K562 (cell line): ENCODE measurements around the gene AGRN. TPM values are rescaled to one million over a fixed set of nuclear protein-coding genes. Genes with fewer than 3 reads are reported as not detected.

Experiments used
- BHLHE40 ChIP-seq: IDR thresholded peaks from 2 replicates; pipeline ENCODE4 v1.6.1; 2011; ENCODE audit warnings: low read length, improper control_type of control experiment
- BRCA1 ChIP-seq, 2 experiments: fragments of 450-650 bp in 1 of 2; sonication (generic) in 1 of 2; formaldehyde crosslinking in 1 of 2; IDR thresholded peaks; 2 replicates each; pipeline versions ENCODE4 v1.5.0 to v1.6.1; 2017 to 2020; ENCODE audit warnings: mild to moderate bottlenecking in 1 of 2, missing genetic modification reagents in 1 of 2
- CHD2 ChIP-seq: IDR thresholded peaks from 2 replicates; pipeline ENCODE4 v1.6.1; 2011; ENCODE audit warnings: low read depth, low read length
- HDAC6 ChIP-seq: IDR thresholded peaks from 2 replicates; pipeline ENCODE4 v1.6.1; 2012; ENCODE audit warnings: low read depth, mild to moderate bottlenecking, control low read depth, inconsistent platforms, low read length, moderate library complexity
- HNRNPL ChIP-seq: fragments of 200-400 bp; formaldehyde crosslinking; IDR thresholded peaks from 2 replicates; pipeline ENCODE4 v1.6.1; 2017; ENCODE audit warnings: low read depth, mild to moderate bottlenecking, low read length
- KDM2B ChIP-seq: fragments of 250-450 bp; sonication (Bioruptor Pico); IDR thresholded peaks from 2 replicates; pipeline ENCODE4 v1.8.0; 2021; ENCODE audit warnings: mild to moderate bottlenecking, moderate library complexity
- MCM5 ChIP-seq: fragments of 450-650 bp; IDR thresholded peaks from 2 replicates; pipeline ENCODE4 v1.6.1; 2016; ENCODE audit warnings: low read depth
- MEF2D ChIP-seq: conservative IDR thresholded peaks from 2 replicates; pipeline ENCODE4 v1.6.1; 2016; ENCODE audit warnings: low read depth, missing genetic modification characterization, missing compliant biosample characterization
- MEIS2 ChIP-seq: fragments of 450-650 bp; IDR thresholded peaks from 2 replicates; pipeline ENCODE4 v1.6.1; 2014; ENCODE audit warnings: mild to moderate bottlenecking; ENCODE audit not compliant: partially characterized antibody
- RBM22 ChIP-seq: fragments of 200-400 bp; formaldehyde crosslinking; IDR thresholded peaks from 2 replicates; pipeline ENCODE4 v1.6.1; 2018; ENCODE audit warnings: low read length, low read depth; ENCODE audit not compliant: poor library complexity, severe bottlenecking
- RREB1 ChIP-seq: fragments of 250-450 bp; sonication (Bioruptor Pico); IDR thresholded peaks from 2 replicates; pipeline ENCODE4 v1.4.0; 2020
- SAFB ChIP-seq: fragments of 200-400 bp; formaldehyde crosslinking; IDR thresholded peaks from 2 replicates; pipeline ENCODE4 v1.6.1; 2017; ENCODE audit warnings: low read depth, low read length, borderline replicate concordance
- SMAD4 ChIP-seq: fragments of 250-450 bp; sonication (Bioruptor Pico); conservative IDR thresholded peaks from 2 replicates; pipeline ENCODE4 v1.8.0; 2021; ENCODE audit warnings: inconsistent platforms, mild to moderate bottlenecking, moderate library complexity
- TCF7L2 ChIP-seq: fragments of 150-350 bp; IDR thresholded peaks from 2 replicates; pipeline ENCODE4 v1.6.1; 2016; ENCODE audit warnings: low read depth, mild to moderate bottlenecking, low read length, moderate library complexity
- TEAD1 ChIP-seq, 2 experiments: fragments of 450-650 bp in 1 of 2; sonication (generic) in 1 of 2; formaldehyde crosslinking; IDR thresholded peaks; 2 replicates each; pipeline versions ENCODE4 v1.4.0 to v1.8.0; 2020 to 2022; ENCODE audit warnings: mild to moderate bottlenecking in 2 of 2, missing genetic modification reagents in 1 of 2
- TEAD4 ChIP-seq, 2 experiments: sonication (generic) in 1 of 2; formaldehyde crosslinking in 1 of 2; IDR thresholded peaks; 2 replicates each; pipeline versions ENCODE4 v1.6.1 to v1.8.0; 2012 to 2022; ENCODE audit warnings: borderline replicate concordance in 1 of 2, inconsistent platforms in 1 of 2, low read length in 1 of 2, mild to moderate bottlenecking in 1 of 2, missing genetic modification reagents in 1 of 2
- ZBTB5 ChIP-seq: fragments of 450-650 bp; IDR thresholded peaks from 2 replicates; pipeline ENCODE4 v1.6.1; 2017; ENCODE audit warnings: antibody characterized with exemption
- ZNF121 ChIP-seq: sonication (generic); formaldehyde crosslinking; conservative IDR thresholded peaks from 2 replicates; pipeline ENCODE4 v1.8.0; 2022; ENCODE audit warnings: missing genetic modification reagents
- ZNF165 ChIP-seq: fragments of 250-450 bp; sonication (Bioruptor Pico); IDR thresholded peaks from 2 replicates; pipeline ENCODE4 v1.4.0; 2020; ENCODE audit warnings: borderline replicate concordance
- ZNF695 ChIP-seq: fragments of 450-650 bp; formaldehyde crosslinking; IDR thresholded peaks from 2 replicates; pipeline ENCODE4 v1.4.0; 2020; ENCODE audit warnings: mild to moderate bottlenecking, moderate library complexity
- ZNF764 ChIP-seq: fragments of 250-450 bp; sonication (Bioruptor Pico); IDR thresholded peaks from 2 replicates; pipeline ENCODE4 v1.4.0; 2020; ENCODE audit warnings: low read depth, mild to moderate bottlenecking, moderate library complexity
- ZNF778 ChIP-seq: fragments of 450-650 bp; formaldehyde crosslinking; IDR thresholded peaks from 2 replicates; pipeline ENCODE4 v1.4.0; 2020; ENCODE audit warnings: mild to moderate bottlenecking, moderate library complexity
- polyA plus RNA-seq, 8 experiments: library from polyadenylated mRNA; depleted of rRNA in 4 of 8; stranded (reverse) in 5 of 8; unstranded in 3 of 8; fragments of >200 nt; fragmentation: Nextera tagmentation in 2 of 8; fragmentation: Illumina TruSeq in 1 of 8; extraction: Ambion mirVana in 2 of 8; extraction: Trizol in 1 of 8; gene quantifications; 2 replicates each; pipeline versions ENCODE4 v1.2.1 to v1.2.3, GENCODE V29; 2011 to 2014; ENCODE audit warnings: inconsistent platforms in 1 of 8, missing spikeins in 1 of 8
- total RNA-seq, 7 experiments: library from RNA; depleted of rRNA in 6 of 7; stranded (reverse); fragments of >200 nt in 6 of 7; fragmentation: Illumina TruSeq in 2 of 7; extraction: Trizol in 2 of 7; gene quantifications; 2 replicates each; pipeline versions ENCODE4 v1.2.1 to v1.2.3, GENCODE V29; 2011 to 2021; ENCODE audit warnings: low replicate concordance in 1 of 7

The AGRN gene
- total and polyA plus RNA-seq, 9 of the 15 experiments (the other 6 are each of a cell fraction or from before 2014, with no cell fraction given): 0.04 to 111 (median 18.1) TPM

GRCh38 chr1:999725-1000356 lies 20.1 kb upstream of the AGRN start, which contains the start of gene HES4 (continued):
- TF ChIP-seq ZBTB5: no peak
- no peak for TF ChIP-seq ZNF121 (CRISPR knock-in tag)
- TF ChIP-seq HNRNPL: peak; percentile 85
- TF ChIP-seq BRCA1 (IDR thresholded peaks at IDR 0.05): no peak
- no peak for TF ChIP-seq BRCA1 (CRISPR knock-in tag; IDR thresholded peaks at IDR 0.05)
- no peak for TF ChIP-seq MEF2D
- TF ChIP-seq BHLHE40: peak; percentile 81
- peak; percentile 80 for TF ChIP-seq MEIS2
- peak in 1 of 2 experiments; percentile 91; a peak in 2 of 4 replicates for TF ChIP-seq TEAD1 (CRISPR knock-in tag; IDR thresholded peaks at IDR 0.05)
- TF ChIP-seq ZNF764 (CRISPR knock-in tag): no peak
- TF ChIP-seq SMAD4 (CRISPR knock-in tag): peak; percentile 67
- no peak for TF ChIP-seq ZNF165 (CRISPR knock-in tag)
- no peak for TF ChIP-seq ZNF778 (CRISPR knock-in tag)
- TF ChIP-seq KDM2B: peak; percentile 79; the same call in 1 of the 2 replicates
- TF ChIP-seq CHD2: 0 out of 2 replicates have a peak, but pooled peaks have one; percentile 22
- peak; percentile 49 for TF ChIP-seq TEAD4 (IDR thresholded peaks at IDR 0.05; ENCODE audit: low read length)
- TF ChIP-seq TEAD4 (CRISPR knock-in tag; IDR thresholded peaks at IDR 0.05; ENCODE audit: borderline replicate concordance): no peak
- TF ChIP-seq RBM22: no peak
- no peak for TF ChIP-seq MCM5
- TF ChIP-seq HDAC6: no peak
- no peak for TF ChIP-seq TCF7L2
- 0 out of 2 replicates have a peak, but pooled peaks have one; percentile 14 for TF ChIP-seq RREB1 (CRISPR knock-in tag)
- TF ChIP-seq SAFB: peak; percentile 86
- TF ChIP-seq ZNF695: no peak
